GM12864 (cell line): ENCODE data around the gene SLC9B1.
"Not testable (repeated sequence)": the region's sequence is repeated elsewhere in the genome, so short reads cannot be mapped to it uniquely, and the experiment has no call there.

Experiments
- DNase-seq: peaks from one replicate; pipeline ENCODE4 v3.0.0-alpha.2; 2011; ENCODE audit warnings: low read depth
- H3K4me3 ChIP-seq: 2 replicates; pipeline ENCODE4 v1.5.1; 2011; ENCODE audit warnings: mild to moderate bottlenecking, low read depth, low read length, control low read depth
- CTCF ChIP-seq: IDR thresholded peaks from 2 replicates; pipeline ENCODE4 v1.5.1; 2011; ENCODE audit warnings: low read depth, mild to moderate bottlenecking, moderate library complexity, low read length, control low read depth, inconsistent platforms; ENCODE audit errors: missing control alignments

The SLC9B1 gene

DNA sequence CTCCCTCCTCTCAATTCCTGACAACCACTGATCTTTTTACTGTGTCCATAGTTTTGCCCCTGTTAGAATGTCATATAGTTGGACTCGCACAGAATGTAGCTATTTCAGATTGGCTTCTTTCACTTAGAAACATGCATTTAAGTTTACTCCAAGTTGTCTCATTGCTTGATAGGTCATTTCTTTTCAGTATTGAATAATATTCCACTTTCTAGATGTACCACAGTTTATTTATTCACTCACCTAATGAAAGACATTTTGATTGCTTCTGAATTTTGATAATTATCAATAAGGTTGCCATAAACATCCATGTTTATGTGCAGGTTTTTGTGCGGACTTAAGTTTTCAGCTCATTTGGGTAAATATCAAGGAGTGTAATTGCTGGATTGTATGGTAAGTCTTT, 38.5 kb downstream of the SLC9B1 start:
- H3K4me3 ChIP-seq: no peak overlapping the region
- no peak for DNase-seq
- no peak for TF ChIP-seq CTCF

GRCh38 chr4:102961813-102962212, 57.7 kb downstream of the SLC9B1 start:
- not testable (repeated sequence) for DNase-seq

DNA sequence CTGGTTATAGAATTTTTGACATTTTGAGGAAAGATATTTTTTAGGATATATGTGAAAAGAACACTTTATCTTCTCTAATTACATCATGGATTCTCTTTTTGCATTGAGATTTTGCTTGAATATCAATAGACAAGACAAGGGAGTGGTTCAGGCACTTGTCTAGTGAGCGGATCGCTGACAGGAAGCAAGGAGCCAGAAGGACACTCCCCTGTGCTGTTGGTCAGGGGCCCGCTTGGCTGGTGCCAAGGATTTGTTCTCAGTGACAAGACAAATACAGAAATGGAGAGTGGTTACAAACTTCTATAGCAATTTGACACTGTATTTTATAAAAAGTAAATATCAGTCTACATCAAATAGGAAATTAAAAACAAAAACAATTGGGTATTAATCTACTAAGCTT, 60.0 kb downstream of the SLC9B1 start:
- no peak for DNase-seq
- H3K4me3 ChIP-seq: no peak overlapping the region
- no peak for TF ChIP-seq CTCF

More at GRCh38 chr4:102961813-102962212, 57.7 kb downstream of the SLC9B1 start:
- not testable (repeated sequence) for H3K4me3 ChIP-seq

DNA sequence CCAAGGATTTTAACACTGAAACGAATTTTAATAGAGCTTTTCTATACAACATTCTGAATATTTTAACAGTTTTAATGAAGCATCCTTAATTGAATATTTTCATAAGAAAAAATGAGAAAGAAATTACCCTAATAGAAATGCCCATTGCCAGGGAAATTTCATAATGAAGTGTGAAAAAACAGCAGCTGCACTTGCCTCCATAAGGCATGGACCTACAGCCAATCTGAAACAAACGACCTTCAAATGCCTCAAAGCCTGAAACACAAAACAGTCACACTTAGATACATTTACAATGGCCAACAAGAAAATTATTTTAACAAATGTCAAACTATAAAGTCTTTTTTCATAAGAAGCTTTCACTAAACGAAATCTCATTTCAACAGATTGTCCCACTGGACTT, 74.4 kb downstream of the SLC9B1 start:
- no peak for TF ChIP-seq CTCF
- no peak overlapping the region for H3K4me3 ChIP-seq
- no peak for DNase-seq

- not testable (repeated sequence) for DNase-seq, H3K4me3 ChIP-seq
Observed at GRCh38 chr4:102938063-102938462, 81.4 kb downstream of the SLC9B1 start.

DNA sequence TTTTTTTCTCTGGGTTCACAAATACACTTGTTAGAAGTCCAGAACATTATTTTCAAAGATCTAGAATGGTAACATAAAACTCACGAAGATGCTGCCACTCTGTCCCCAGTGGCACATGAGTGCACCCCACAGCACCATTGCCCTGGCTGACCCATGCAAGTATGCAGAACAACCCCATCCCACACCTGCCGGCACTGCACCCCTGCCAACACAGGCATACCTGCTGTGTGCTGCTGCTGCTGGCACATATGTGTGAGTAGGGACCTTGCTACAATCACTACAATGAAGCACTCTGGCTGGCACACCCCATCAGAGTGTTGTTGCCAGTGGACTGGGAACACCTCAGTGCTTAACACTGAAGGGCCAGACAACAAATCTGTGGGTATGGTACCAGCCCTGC, 83.8 kb downstream of the SLC9B1 start:
- DNase-seq: no peak
- TF ChIP-seq CTCF: no peak
- no peak overlapping the region for H3K4me3 ChIP-seq

DNA sequence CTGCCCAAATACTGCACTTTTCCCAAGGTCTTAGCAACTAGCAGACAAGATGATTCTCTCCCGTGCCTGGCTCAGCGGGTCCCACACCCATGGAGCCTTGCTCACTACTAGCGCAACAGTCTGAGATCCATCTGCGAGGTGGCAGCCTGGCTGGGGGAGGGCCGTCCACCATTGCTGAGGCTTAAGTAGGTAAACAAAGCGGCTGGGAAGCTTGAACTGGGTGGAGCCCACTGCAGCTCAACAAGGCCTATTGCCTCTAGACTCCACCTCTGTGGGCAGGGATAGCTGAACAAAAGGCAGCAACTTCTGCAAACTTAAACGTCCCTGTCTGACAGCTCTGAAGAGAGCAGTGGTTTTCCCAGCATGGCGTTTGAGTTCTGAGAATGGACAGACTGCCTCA, 99.8 kb downstream of the SLC9B1 start:
- DNase-seq, H3K4me3 ChIP-seq: not testable (repeated sequence)

- H3K4me3 ChIP-seq: no peak overlapping the region
- no peak for DNase-seq
- TF ChIP-seq CTCF: no peak
Observed at GRCh38 chr4:102918859-102919258, 100.6 kb downstream of the SLC9B1 start.

- TF ChIP-seq CTCF: no peak
- DNase-seq: no peak
- H3K4me3 ChIP-seq: no peak overlapping the region
Observed at GRCh38 chr4:102901804-102902203, 117.7 kb downstream of the SLC9B1 start.

DNA sequence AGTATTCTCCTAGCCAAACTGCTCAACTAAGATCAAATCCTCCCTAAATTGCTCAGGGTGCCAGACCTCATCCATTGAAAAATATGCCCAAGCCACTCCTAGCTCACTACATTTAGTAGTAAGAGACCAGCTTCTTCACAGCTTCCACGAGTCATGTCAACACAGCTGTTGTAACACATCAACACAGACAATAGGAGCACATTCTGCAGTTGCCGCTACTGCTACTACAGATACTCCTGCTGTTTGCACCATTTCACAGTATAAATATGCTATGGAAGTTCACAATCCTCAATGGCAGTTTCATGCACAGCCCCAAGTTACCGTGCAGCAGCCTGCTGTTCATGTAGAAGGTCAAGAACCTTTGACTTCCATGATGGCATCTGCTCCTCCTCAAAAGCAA, 121.9 kb downstream of the SLC9B1 start:
- DNase-seq, H3K4me3 ChIP-seq: not testable (repeated sequence)

DNA sequence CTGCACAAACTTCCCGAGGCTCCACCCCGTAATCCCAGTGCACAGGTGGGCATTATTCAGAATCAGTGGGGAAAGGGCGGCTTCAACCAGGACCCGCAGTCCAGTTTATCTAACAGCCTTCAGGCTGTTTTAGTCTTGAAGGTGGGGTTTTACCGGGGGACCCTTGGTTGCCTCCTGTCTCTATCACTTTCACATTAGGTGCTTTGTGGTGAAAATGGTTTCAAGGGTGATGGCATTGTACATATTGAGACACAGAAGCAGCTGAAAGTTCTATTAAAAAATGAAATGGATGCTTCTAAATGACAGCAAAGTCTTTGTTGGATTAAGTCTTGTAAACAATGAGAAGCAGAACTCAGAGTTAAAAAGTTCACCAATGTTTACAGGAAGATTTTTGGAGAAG, 123.0 kb downstream of the SLC9B1 start:
- not testable (repeated sequence) for H3K4me3 ChIP-seq, DNase-seq

- not testable (repeated sequence) for DNase-seq, H3K4me3 ChIP-seq
Observed at GRCh38 chr4:102889866-102890265, 129.6 kb downstream of the SLC9B1 start.

- DNase-seq, H3K4me3 ChIP-seq: not testable (repeated sequence)
Observed at GRCh38 chr4:102888570-102888969, 130.9 kb downstream of the SLC9B1 start.
